K562 (cell line): ENCODE data around the gene AKR1C3. TPM values are rescaled to one million over a fixed set of nuclear protein-coding genes. Genes with fewer than 3 reads are reported as not detected.
A peak's percentile ranks its signal among the peaks of the same experiment; 100 is the strongest.

Experiments used
- BHLHE40 ChIP-seq: IDR thresholded peaks from 2 replicates; pipeline ENCODE4 v1.6.1; 2011; ENCODE audit warnings: low read length, improper control_type of control experiment
- CEBPB ChIP-seq: fragments of 450-650 bp; IDR thresholded peaks from 2 replicates; pipeline ENCODE4 v1.6.1; 2016; ENCODE audit warnings: missing genetic modification characterization, missing compliant biosample characterization
- CREB3L1 ChIP-seq: fragments of 450-650 bp; IDR thresholded peaks from 2 replicates; pipeline ENCODE4 v1.6.1; 2014; ENCODE audit warnings: low read depth, mild to moderate bottlenecking, moderate library complexity, borderline replicate concordance
- JUN ChIP-seq, 2 experiments: sonication (generic) in 1 of 2; formaldehyde crosslinking in 1 of 2; IDR thresholded peaks; 2 replicates each; pipeline versions ENCODE4 v1.6.1 to v1.8.0; 2012 to 2022; ENCODE audit warnings: borderline replicate concordance in 2 of 2, mild to moderate bottlenecking in 2 of 2, improper control_type of control experiment in 1 of 2, low read depth in 1 of 2, low read length in 1 of 2, missing genetic modification reagents in 1 of 2
- MGA ChIP-seq: fragments of 450-650 bp; IDR thresholded peaks from 2 replicates; pipeline ENCODE4 v1.6.1; 2016; ENCODE audit warnings: mild to moderate bottlenecking, moderate library complexity
- TBP ChIP-seq: optimal IDR thresholded peaks from 2 replicates; pipeline ENCODE3; 2011; ENCODE audit warnings: low read depth, low read length, improper control_type of control experiment
- VEZF1 ChIP-seq: fragments of 200-800 bp; sonication (Bioruptor generic); IDR thresholded peaks from 2 replicates; pipeline ENCODE4 v1.6.1; 2017; ENCODE audit warnings: missing genetic modification characterization, missing compliant biosample characterization
- ZFP91 ChIP-seq: sonication (generic); formaldehyde crosslinking; IDR thresholded peaks from 2 replicates; pipeline ENCODE4 v1.8.0; 2022; ENCODE audit warnings: mild to moderate bottlenecking, missing genetic modification reagents
- ZNF217 ChIP-seq: sonication (generic); formaldehyde crosslinking; IDR thresholded peaks from 2 replicates; pipeline ENCODE4 v1.8.0; 2022; ENCODE audit warnings: mild to moderate bottlenecking, missing genetic modification reagents
- polyA plus RNA-seq, 8 experiments: library from polyadenylated mRNA; depleted of rRNA in 4 of 8; stranded (reverse) in 5 of 8; unstranded in 3 of 8; fragments of >200 nt; fragmentation: Nextera tagmentation in 2 of 8; fragmentation: Illumina TruSeq in 1 of 8; extraction: Ambion mirVana in 2 of 8; extraction: Trizol in 1 of 8; gene quantifications; 2 replicates each; pipeline versions ENCODE4 v1.2.1 to v1.2.3, GENCODE V29; 2011 to 2014; ENCODE audit warnings: inconsistent platforms in 1 of 8, missing spikeins in 1 of 8
- total RNA-seq, 7 experiments: library from RNA; depleted of rRNA in 6 of 7; stranded (reverse); fragments of >200 nt in 6 of 7; fragmentation: Illumina TruSeq in 2 of 7; extraction: Trizol in 2 of 7; gene quantifications; 2 replicates each; pipeline versions ENCODE4 v1.2.1 to v1.2.3, GENCODE V29; 2011 to 2021; ENCODE audit warnings: low replicate concordance in 1 of 7

The AKR1C3 gene
- total and polyA plus RNA-seq, 9 of the 15 experiments (the other 6 are each of a cell fraction or from before 2014, with no cell fraction given), result 4.6 to 20.4 (median 10.1) TPM

- TF ChIP-seq BHLHE40, result peak; percentile 23; the same call in 1 of the 2 replicates
- TF ChIP-seq TBP, result peak; percentile 84
- TF ChIP-seq JUN (IDR thresholded peaks at IDR 0.05; ENCODE audit: borderline replicate concordance, low read depth, low read length), result peak; percentile 83
- TF ChIP-seq JUN (CRISPR knock-in tag; IDR thresholded peaks at IDR 0.05; ENCODE audit: borderline replicate concordance), result no peak
- peak; percentile 35; the same call in 1 of the 2 replicates for TF ChIP-seq CREB3L1
- TF ChIP-seq ZFP91, result 0 out of 2 replicates have a peak, but pooled peaks have one; percentile 46
- peak; percentile 9; the same call in 1 of the 2 replicates for TF ChIP-seq VEZF1 (CRISPR knock-in tag)
- peak; percentile 54; the same call in 1 of the 2 replicates for TF ChIP-seq CEBPB (tag)
- TF ChIP-seq MGA, result peak; percentile 74
- TF ChIP-seq ZNF217 (CRISPR knock-in tag), result no peak
Observed at GRCh38 chr10:5071411-5072198, 22.6 kb upstream of the AKR1C3 start (continued).
